GM19023 (cell line): ENCODE measurements around the gene RSPRY1.
"Not testable (repeated sequence)": the region's sequence is repeated elsewhere in the genome, so short reads cannot be mapped to it uniquely, and the experiment has no call there.

Experiments
- ATAC-seq: cut with Tn5 transposase; IDR thresholded peaks from one replicate; pipeline ENCODE4 v1.9.1; 2021; ENCODE audit warnings: mild to moderate bottlenecking, moderate library complexity; ENCODE audit not compliant: unreplicated experiment

RSPRY1 gene

DNA sequence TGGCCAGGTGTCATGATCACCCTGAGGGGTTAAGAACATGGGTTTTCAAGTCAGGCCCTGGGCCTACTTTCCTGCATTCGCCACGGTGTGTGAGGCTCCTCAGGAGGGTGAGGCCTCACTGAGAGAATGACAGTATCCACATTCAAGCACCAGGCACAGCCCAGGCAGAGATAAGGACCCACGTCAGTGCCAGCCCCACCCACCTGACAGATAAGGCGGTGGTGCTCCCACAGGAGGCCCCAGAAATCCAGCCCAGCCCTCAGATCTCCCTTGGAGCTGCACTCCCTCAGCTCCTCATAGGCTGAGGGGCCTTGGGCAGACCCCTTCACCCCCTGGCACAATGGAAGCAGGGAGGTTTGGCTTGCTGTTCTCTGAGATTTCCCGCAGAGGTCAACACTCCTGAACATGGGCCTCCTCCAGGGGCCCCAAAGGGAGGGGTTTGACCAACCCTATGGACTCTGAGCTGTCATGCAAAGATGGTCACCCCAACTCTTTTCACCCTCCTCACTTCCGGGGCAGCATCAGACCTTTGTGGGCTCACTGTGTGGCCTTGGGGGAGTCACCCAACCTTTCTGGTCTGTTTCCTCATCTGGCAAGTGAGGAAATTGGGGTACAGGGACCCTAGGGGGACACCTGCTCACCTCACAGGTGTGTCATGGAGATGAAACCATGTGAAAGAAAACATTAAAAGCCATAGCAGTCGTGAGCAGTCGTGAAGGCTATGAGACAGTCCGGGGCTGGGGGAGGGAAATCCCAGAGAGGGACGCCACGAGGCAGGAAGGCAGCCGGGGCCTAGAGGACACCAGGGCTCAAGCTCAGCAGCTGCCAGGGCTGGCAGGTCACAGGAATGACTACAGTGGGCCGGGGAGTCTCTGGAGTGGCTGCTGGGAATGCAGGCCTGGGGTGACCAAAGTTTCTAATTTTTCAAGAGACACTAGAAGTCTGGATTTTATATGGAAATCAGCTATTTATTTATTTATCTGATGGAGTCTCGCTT, 83.0 kb downstream of the RSPRY1 start:
- ATAC-seq, result no peak

DNA sequence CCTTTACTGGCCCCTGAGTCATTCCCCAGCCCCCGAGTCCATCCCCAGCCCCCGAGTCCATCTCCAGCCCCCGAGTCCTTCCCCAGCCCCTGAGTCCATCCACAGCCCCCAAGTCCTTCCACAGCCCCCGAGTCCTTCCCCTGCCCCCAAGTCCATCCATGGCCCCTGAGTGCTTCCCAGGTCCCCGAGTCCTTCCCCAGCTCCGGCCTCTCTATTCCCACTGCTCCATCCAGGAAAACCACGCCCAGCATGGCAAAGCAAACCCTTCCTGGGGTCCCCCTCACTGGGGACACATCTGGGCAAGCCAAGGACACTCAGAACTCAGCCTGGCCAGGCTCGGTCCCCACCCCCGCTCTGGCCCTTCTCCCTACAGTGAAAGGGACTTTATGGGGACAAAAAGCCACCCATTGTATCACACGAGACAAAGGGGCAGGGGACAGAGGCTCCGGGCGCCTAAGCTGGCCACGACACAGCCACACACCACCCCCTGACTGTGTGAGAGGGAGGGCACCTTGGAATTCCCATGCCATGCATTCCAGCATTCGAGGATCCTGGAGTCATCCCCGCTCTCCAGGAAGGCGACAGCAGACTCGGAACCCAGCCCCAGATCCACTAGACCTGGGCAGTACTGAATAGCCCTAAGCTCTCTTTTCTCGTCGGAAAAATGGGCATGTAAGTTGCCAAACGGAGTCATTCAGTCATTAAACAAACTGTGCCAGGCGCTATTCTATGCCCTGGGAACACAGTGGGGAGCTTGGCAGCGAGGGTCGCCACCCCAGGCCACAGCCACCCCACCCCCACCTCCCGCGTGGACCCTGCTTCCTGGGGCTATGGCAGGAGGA, 84.3 kb downstream of the RSPRY1 start:
- no peak for ATAC-seq

DNA sequence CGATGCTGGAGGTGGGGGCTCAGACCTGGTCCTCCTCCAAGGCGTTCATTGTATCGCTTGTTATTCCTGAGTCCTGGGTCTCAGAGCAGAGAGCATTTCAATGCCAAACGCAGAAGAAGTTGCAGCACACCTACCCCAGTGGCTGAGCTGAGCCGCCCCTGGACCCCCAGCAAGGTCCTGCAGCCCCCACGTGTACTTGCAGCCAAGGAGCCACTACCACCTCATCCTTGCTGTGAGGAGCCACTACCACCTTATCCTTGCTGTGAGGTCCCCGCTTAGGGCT, 84.9 kb downstream of the RSPRY1 start:
- no peak for ATAC-seq

DNA sequence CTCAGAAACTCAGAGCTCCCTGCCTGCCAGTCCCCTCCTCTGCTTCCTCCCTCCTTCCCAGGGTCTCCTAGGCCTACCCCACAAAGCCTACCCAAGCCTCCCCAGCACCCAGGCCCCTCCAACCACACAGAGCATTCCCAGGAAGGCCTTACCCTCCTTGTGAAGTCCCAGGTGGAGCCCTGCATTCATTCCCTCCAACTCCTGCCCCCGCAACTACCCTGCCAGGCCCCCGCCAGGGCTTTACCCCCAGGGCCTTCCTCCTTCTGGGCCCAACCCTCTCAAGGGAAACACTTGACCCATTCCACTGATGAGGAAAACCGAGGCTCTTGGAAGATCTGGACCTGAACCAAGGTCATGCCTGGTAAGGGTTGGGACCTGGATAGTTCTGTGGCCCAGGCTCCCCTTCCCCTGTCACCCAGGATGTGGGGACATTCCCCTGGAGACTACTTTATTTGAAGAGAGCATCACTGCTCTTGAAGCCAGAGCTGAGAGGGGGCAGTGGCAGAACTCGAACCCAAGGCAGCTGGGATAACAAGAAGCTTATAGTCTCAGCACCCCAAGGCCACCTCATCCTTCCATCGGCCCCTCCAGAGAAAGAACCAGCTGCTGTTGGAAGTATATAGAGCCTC, 85.9 kb downstream of the RSPRY1 start:
- ATAC-seq, result no peak

- ATAC-seq, result no peak
Observed at GRCh38 chr16:57273359-57273758, 87.2 kb downstream of the RSPRY1 start.

GRCh38 chr16:57273826-57274225, 87.7 kb downstream of the RSPRY1 start:
- ATAC-seq, result no peak

GRCh38 chr16:57275946-57276345, 89.8 kb downstream of the RSPRY1 start:
- not testable (repeated sequence) for ATAC-seq

- no peak for ATAC-seq
Observed at GRCh38 chr16:57276596-57276995, 90.5 kb downstream of the RSPRY1 start.

GRCh38 chr16:57277586-57277985, 91.5 kb downstream of the RSPRY1 start:
- no peak for ATAC-seq

- no peak for ATAC-seq
Observed at GRCh38 chr16:57278494-57278893, 92.4 kb downstream of the RSPRY1 start.

GRCh38 chr16:57279780-57280638, 93.9 kb downstream of the RSPRY1 start:
- ATAC-seq, result no peak

DNA sequence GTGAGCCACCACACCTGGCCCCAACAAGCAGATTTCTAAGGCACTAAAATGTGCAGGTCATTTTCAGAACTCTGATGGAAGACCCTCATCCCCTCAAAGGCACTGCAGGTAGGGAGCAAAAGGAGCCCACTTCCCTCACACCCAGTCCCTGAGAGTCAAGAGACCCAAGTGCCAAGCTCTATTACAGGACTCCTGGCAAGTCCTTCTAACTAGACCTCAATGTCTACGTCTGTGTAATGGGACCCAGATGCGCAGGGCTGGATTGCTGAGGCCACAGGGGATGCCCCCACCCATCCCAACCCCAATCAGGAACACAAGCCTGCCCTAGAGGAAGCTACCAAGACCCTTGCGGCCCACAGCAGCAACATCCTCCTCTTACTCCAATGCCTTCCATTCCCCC, 95.7 kb downstream of the RSPRY1 start:
- no peak for ATAC-seq

DNA sequence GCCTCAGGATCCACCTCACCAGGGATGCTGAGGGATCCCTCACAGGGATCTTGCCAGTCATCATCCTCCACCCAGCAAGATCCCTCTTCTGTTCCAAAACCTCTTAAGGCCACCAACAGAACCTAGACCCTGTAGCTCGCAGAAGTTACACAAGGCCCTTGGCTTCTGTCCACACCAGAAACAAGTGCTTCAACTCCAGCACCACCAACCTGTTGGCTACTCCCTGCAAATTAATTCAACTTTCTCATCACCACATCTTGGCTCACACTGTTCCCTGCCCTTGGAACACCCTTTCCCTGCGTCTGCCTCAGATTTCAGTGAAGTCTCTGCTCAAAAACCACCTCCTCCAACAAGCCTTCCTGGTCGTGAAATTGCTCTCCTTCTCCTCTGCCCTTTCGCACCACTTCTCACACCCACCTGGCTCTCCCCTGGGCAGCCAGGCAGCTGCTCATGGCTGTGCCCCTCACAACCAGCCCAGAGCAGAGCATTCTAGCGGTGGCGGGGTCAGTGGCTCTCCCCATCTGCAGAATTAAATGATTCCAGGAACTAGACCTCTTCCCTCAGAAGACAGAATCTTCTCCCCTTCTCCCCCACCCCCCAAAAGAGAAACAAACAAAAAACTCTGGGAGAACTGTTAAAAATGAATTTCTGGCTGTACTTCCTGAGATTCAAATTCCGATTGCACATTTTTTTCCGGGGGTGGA, 96.5 kb downstream of the RSPRY1 start:
- ATAC-seq, result no peak

- no peak for ATAC-seq
Observed at GRCh38 chr16:57283214-57283958, 97.3 kb downstream of the RSPRY1 start.

- no peak for ATAC-seq
Observed at GRCh38 chr16:57283959-57284208, 97.8 kb downstream of the RSPRY1 start.

DNA sequence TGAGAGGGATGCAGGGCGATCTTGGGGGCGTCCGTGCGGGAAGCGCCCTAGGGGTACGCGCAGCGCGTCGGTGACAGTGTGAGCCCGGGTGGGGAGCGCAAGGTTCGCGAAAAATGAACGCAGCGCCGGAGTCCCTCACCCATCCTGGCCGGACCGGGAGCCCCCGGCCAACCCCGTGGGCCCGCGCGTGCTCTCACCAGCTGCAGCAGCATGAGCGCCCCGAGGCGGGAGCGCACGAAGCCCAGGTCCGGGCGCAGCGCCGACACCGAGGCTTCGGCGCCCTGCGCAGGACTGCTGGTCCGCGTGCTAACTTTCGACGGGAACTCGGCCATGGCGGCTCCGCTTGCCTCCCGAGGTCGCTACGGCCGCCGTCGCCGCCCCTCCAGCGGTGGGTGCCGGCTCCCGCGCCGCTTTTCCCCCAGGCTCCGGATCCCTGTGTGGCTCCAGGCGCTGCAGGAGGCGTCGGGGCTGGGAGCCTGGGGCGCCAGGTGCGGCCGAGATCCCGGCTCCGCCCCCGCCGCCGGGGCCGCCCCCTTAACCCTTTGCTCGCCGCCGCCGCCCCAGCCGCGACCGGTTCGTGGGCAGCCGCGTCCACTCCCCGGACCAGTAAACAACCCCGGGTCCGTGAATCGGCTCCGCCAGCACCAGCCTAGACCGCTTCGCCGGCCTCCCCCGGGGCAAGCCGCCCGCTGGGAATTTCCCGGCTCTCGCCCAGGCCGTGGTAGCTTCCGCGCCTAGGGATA, 98.3 kb downstream of the RSPRY1 start, which contains the start of gene PLLP:
Gene PLLP, minus strand, starts transcription at position 464 of the 743 bp plus-strand sequence. Its CDS starts 132 bp downstream, at position 332.
- ATAC-seq, result no peak

GRCh38 chr16:57284952-57285363, 98.8 kb downstream of the RSPRY1 start:
- ATAC-seq, result no peak

DNA sequence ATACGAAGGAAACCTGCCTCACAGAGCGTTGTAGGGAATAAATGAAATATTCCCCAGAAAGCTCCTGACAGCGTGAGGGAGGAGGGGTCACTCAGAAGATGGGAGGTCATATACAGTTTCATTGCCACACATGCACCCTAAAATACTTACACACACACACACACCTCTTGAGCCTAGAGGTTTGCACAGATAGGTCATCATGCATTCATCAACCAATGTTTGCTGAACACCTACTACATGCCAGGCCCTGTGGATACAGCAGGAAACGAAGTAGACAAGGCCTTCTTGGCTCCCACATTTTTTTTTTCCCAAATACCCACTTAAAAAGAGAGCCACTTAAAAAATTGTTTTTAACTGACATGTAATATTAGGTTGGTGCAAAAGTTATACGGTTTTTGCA, 99.2 kb downstream of the RSPRY1 start:
- no peak for ATAC-seq
